HG03045 (cell line): ENCODE measurements around the gene STOX2.

Experiments used
- ATAC-seq: cut with Tn5 transposase; IDR thresholded peaks from one replicate; pipeline ENCODE4 v1.9.1; 2021; ENCODE audit warnings: mild to moderate bottlenecking, moderate library complexity; ENCODE audit not compliant: unreplicated experiment

Gene STOX2, protein sequence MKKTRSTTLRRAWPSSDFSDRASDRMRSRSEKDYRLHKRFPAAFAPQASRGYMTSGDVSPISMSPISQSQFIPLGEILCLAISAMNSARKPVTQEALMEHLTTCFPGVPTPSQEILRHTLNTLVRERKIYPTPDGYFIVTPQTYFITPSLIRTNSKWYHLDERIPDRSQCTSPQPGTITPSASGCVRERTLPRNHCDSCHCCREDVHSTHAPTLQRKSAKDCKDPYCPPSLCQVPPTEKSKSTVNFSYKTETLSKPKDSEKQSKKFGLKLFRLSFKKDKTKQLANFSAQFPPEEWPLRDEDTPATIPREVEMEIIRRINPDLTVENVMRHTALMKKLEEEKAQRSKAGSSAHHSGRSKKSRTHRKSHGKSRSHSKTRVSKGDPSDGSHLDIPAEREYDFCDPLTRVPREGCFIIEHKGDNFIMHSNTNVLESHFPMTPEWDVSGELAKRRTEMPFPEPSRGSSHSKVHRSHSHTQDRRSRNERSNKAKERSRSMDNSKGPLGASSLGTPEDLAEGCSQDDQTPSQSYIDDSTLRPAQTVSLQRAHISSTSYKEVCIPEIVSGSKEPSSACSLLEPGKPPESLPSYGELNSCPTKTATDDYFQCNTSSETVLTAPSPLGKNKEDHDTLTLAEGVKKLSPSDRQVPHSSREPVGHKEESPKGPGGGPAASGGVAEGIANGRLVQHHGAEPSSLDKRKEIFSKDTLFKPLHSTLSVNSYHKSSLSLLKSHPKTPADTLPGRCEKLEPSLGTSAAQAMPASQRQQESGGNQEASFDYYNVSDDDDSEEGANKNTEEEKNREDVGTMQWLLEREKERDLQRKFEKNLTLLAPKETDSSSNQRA (N-terminal part only)

DNA sequence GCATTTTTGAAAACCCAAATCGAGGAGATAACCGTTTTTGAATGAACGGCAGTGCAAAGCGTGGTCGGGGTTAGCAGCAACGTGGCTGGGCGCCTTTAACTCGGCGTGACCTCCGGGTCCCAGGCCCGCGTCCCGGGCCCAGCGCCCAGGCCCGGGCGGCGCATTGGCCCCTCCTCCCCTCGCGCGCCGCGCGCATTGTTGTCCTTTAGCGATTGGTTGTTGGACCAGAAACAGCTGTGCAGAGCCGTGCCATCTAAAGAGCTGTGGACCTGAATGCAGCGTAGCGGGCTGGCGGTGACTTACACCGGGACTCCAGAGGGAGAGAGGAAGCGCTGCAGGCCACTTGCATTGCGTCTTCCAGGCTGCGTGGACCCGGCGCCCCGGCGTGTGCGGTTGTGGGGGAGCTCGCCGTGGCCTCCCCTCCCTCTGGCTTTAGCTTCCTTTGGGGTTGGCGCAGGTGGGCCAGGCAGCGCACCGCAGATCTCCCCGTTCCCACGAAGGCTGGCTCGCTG, at the start of gene STOX2:
STOX2 (plus strand) TSS at position 227 of the 512 bp plus-strand sequence. CDS start 1,484 bp downstream, outside the sequence.
- ATAC-seq = no peak

DNA sequence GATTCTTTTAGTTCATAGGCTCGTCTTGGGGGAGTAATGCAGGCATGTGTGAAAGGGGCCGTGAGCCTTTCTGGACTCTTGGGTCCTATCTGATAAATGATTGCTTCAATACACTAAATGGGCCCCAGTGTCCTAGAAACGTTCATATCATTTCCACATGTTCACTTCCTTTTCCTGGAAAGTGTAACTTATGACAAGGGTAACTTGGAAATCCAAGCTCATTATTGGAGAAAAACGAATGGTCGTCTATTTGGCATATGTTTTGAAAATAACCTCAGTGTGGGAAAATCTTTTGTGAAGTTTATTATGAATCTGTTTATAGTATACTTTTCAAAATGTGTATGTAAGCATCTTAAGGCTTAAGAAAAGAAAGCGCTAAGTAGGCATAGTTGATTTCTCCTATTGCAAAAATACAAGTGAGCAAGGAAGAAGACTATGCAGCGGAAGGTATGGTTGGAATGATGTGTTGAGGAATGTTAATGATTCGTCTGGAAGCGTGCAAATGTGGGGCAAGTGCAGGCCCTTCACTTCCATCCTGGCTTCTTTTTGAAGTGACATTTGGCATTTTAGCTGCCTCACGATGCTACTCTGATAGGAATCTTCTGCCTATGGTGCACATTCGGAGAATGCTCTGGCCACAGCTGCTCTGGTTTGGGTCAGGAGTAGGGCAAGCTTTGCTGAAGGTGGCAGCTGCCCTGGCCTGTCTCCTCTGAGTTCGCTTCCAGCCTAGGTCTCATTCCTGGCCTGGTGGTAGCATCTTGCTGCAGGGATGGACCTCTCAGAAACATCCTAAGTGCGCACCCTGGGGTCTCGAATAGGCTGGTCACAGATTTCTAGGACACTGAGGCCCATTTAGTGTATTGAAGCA, 49.5 kb upstream of the STOX2 start:
- no peak for ATAC-seq

DNA sequence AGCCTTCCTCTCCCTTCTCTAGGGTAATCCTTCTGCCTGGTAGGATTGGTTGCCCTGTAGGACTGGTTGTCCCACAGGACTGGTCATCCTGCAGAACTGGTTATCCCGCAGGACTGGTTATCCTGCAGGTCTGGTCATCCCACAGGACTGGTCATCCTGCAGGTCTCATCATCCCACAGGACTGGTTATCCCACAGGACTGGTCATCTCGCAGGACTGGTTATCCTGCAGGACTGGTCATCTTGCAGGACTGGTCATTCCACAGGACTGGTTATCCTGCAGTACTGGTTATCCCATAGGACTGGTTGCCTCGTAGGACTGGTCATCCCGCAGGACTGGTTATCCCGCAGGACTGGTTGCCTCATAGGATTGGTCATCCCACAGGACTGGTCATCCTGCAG, 48.1 kb upstream of the STOX2 start:
- ATAC-seq = no peak

DNA sequence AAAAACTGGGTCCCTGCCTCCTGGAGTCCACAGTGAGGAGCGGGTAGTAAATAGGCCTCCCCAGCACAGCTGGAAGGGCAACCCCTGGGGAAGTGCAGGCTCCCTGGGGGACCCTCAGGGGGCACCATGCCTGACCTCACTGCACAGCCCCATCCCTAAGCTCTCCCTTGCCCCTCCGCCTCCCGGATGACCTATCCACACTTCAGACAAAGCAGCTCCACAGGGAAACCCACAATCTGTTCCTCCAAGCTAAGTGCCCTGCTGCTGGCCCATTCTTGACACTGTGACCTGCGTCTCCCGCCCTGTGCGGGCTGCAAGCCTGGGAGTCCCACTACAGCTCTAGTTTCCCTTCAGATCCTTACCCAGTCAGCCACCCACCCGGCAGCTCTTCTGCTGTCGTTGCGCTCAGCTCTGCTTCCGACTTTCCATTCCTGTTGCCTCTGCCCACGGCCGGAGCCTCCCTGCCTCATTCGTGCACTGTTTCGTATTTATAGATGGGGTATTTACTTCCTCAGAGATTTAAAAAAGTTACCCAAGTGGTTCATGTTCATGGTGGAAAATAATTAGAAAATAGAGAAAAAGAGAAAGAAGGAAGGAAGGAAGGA, 47.0 kb upstream of the STOX2 start:
- ATAC-seq = no peak

DNA sequence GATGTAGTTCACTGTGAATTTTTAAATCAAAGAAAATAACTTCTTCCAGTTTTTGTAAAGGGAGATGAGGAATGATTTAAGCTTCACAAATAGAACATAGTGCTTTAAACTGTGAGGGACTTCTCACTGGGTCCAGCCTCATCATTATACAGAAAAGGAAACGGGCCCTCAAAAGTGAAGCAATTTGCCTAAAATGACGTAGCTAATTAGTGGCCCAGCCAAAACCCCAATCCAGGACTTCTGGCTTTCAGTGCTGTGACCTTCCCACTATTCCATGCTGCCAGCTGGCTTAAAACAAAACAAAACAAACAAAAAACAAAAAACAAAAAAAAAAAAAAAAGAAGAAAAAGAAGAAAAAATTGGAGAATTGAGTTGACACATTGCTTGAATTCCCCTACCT, 45.0 kb upstream of the STOX2 start:
- no peak for ATAC-seq

DNA sequence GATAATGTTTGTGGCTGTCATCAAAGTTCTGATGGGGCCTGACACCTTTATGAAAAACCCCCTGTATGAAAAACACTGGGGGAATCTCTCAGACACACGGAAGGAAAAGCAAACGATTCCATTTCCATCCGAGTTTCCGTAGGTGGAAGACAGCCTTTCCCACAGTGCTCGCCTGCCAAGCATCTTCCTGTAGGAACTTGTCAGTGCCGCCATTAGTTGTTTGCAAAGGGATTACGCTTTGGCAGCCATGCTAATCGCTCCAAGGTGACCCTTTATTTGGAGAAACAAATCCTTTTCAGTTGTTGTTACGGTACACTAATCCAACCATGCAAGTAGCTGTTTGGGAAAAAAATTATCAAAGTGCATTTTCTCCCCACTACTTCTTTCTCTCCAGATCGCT, 44.4 kb upstream of the STOX2 start:
- ATAC-seq = no peak

DNA sequence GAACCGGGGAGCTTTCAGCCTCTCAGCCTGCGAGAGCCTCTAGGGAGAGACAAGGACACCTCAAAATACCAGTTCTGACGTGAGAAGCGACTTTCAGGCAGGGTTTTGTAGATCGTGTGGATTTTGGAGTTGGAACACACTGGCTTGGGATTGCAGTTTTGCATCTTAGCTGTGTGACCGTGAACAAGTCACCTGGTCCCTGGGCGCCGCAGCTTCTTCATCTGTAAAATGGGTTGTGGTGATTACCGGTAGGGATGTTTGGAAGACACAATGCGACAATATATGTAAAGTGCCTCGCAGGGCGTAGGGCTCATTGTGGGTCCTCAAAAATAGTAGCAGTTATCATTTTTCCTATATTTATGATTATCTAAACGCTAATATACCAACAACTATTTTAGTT, 43.7 kb upstream of the STOX2 start:
- ATAC-seq = no peak

DNA sequence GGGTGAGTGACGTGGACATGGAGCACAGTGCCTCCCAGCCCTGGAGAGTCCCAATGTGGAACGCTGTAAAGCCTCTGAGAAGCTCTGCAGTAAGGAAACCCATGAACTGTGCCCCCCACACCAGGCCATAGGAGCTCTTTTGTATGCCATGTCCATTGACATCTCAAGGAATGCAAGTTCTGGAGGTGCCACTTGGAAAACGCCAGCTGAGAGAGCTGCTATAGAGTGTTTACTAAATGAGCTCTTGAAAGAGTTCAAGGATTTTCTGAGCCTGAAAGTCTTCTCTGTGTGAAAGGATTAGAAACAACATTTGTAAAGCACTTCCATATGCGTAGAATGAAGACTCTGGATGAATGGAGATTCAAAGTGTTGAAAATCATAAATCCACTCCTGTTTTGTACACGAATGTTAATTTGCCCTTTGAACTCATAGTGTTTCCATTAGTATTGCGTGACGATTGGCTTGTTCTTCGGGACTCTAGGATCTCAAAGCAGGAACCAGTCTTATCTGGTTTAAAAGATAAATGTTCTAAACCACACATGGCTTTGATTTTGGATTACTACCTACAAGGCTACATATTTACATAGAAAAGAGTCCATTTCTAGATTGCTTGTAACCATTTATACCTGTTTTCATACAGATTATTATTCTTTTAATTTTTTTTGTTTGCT, 41.8 kb upstream of the STOX2 start:
- no peak for ATAC-seq

DNA sequence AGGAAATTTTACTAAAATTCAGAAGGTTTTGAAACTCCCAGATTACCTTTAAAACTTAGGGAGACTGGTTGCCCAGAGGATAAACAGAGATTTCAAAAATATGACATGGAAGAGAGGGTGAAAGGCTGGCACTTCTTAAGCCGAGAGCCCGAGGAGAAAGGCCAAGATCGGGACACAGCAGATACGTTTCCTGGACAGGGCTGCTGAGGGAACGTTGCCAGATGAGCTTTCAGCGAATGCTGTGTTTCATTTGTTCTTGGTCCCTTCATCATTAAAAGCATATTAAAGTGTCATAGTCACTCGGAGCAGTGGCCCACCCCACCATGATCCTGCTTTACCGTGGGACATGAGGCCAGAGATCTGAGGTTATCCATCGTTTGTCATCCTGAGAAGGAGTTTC, 37.9 kb upstream of the STOX2 start:
- no peak for ATAC-seq

DNA sequence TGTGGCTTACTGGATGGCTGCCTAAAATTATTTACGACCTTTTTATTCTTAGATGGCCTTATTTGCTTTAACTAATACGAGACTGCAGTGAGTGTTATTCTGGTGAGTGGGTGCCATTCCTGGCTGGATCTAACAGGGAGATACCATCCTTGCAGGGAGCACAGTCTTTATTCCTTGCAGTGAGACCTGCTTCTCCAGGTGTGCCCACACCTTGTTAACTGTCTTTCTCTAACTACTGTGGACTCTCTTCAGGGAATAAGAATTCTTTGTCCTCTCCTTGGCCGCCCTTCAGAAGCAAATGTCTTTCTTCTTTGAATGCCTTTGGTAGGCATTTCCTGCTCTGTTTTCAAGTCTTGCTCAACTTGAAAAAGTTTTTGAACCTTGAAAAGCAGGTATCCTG, 34.1 kb upstream of the STOX2 start:
- no peak for ATAC-seq

DNA sequence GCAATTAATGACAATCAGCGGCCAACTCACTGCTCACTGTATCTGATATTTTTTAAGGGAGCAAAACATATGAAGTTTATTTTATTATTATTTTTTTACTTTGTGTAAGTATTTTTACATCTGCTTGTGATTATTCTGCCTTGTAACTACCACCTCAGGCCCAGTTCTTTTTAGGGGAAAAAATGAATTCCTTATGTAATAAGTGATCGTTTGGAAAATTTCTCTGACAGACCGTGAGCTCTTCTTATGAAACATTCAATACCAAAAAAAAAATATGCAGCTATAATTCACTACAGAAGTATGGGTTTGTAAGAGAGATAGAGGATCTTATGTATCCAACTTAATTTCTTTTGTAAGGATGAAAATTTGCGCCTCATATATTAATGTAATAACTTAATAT, 33.5 kb upstream of the STOX2 start:
- no peak for ATAC-seq

DNA sequence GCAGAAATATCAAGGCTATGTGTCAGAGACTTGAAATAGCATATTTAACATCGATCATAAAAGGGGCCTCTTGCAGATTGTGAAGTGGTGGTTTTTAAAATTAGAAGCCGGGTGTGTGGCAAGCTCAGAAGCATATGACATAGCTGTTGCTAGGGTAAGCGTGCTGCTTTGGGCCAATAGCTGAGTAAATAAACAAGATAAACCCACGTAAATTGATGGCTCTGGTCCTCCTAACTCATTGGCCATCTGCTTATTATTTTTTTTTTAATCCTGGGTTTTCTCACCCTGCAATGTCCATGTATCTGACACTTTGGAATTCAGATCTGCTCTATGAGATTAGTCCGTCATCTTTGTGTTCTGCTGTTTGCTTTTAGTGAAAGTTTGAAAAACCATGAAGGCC, 32.6 kb upstream of the STOX2 start:
- ATAC-seq = no peak

DNA sequence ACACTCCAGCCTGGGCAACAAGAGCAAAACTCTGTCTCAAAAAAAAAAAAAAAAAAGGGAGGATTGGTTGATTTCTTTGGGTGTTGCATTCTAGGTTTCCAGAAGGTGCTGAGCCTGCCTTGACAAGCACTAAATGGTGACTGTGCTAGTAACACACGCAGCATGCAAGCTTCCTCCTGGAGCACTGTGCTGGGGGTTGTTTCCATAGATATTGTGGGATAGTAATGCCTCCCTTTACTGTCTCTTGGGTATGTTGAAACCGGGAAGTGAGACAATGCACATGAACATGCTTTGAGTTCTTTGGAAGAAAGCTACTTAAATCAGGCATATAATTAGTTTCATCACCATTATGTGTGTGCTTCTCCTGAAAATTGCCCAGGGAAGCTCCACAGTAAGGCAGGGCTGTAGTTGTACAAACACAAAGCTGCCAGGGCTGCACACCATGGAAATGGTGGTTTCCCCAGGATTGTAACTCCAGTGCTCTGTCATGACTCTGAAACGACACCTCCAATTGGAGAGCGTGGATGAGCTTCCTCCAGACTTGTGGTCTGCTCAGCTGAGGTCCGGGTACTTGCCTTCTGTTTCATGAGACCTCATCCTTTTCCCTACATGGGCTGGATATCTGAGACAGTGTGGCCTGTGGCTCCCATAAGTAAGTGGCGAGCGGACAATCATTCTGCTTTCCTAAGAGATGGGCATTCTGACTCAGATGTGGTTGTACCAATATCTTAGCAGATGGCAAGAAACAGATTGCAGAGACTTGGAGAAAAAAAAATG, 31.5 kb upstream of the STOX2 start:
- ATAC-seq = no peak

DNA sequence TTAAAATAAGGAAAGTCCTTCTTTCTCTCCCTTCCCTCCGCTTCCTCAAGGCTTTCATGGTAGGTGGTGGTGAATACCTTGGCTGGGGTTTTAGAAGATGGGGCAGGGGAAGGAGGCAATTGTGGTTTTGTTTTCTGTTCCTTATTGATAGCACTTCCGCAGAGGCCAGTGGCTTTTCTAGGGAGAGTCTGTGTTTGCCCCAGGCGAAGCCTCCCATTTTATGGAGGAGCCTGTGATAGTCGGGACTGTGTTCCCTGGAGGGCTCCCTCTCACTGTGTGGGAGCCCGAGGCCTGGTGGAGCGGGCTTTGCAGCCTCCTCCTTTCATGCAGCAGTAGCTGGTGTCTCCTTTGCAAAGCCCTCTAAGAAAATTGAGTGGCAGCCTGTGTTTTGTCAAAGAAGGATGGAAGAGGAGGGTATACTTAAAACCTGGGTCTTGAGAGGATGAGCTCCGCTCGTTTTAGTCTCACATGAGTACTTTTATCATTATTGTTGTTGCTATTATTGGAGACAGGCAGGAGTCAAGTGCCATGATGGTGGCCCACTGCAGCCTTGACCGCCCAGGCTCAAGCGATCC, 29.8 kb upstream of the STOX2 start:
- ATAC-seq = no peak

DNA sequence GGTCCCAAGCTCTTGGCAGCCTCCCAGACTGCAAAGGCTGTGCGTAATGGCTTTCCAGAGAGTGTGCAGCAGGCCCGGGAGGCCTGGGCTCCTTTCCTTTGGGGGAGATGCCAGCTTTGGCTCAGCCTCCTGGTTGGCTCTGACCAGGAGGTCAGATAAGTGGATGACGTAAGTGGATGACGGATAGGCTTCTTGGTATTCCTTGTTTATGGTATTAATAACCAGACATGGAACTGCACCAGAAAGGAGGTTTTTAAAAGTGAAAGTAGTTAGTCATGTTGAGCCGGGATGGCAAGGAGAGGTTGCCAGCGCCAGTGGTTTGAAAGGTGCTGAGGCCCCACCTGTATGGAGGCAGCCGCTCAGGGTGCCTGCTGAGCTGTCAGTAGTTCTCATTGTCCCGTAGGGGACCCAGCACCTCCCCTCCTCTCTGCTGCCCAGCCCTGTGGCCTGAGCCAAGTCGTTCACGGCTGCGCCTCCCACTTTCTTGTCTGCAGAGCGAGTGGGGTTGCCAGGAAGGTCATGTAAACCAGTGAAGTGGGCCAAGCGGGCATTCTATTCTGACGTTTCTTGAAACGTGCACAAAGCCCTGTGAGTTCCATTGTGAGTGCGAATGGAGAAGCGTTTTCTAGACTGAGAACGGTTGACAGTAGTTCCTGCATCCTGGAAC, 28.7 kb upstream of the STOX2 start:
- no peak for ATAC-seq

DNA sequence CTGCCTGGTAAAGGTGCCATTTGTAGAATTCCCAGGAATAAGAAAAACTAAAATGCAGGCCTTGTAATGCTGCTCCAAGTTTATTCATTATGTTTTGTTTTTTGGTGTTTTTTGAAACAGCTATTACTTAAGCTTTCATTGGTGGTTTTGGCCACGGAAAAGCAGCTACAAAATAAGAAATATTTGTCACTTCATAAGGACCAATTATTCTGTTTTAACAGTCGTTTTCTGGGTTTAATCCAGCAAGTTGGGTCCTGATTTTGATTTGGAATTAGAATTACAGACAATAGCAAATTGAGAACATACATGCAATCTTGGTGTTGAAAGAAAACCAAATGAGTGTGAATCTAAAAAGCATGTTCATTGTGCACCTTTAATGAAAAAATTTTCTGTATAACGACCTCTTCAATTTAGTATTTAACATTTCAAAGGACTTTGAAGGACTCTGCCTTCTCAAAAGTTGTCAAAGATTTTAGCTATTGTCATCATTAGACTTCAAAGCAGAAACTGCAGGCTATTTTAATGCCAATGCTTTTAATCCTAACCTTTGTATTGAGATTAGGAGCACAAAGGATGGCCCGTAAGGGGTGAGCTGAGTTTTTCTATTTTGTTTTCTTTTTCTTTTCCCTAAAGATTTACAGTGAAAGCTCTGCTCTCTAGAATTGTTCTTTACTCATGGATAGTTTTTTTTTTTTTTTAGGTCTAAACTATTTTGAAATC, 26.7 kb upstream of the STOX2 start:
- ATAC-seq = no peak

DNA sequence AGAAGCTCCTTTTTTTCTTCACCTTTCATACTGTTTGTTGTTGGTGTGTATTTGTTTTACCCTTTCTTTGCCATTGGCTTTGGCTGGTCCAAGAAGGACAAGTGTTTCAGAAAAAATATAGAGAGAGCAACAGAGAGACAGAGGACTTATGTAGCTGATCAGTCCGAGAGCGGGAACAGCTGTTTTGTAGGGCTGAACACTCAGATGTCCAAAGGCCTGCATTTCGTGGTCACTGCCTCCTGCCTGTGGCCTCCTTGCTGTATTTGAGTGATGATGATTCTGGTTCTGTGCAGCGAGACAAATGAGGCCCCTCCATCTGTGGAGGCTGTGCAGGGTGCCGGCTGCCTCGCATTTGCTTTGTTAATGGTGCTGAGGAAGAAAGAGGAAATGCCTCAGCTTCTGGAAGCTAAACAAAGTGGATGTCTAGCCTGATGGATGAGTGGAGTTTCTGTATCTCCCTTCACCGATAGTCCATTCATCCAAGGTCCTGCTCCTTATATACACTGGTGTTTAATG, 19.8 kb upstream of the STOX2 start:
- ATAC-seq = no peak

DNA sequence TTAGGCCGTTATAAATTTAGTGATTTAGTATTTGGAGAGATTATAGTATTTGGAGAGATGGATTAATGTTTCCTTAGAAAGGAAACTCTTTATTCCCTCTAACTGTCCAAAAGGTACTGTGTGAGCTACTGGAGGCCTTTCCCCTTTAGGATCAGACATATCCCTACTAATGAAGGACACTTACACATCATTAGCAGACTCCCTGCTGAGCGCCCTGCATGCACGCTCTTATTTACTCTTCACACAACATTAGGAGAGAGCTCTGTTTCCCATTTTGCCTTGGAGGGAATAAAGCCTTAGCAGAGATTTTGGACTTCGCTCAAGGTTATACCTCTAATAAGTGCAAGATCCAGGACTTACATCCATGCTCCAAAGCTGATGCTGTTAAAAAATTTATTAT, 17.8 kb upstream of the STOX2 start:
- ATAC-seq = no peak
